RKO (cell line): ENCODE results near the gene SRGAP2C.
"Not testable (repeated sequence)": the region's sequence is repeated elsewhere in the genome, so short reads cannot be mapped to it uniquely, and the experiment has no call there.

Experiments
- DNase-seq: peaks from one replicate; pipeline ENCODE4 v3.0.0-alpha.2; 2016; ENCODE audit warnings: low spot score

The SRGAP2C gene

DNA sequence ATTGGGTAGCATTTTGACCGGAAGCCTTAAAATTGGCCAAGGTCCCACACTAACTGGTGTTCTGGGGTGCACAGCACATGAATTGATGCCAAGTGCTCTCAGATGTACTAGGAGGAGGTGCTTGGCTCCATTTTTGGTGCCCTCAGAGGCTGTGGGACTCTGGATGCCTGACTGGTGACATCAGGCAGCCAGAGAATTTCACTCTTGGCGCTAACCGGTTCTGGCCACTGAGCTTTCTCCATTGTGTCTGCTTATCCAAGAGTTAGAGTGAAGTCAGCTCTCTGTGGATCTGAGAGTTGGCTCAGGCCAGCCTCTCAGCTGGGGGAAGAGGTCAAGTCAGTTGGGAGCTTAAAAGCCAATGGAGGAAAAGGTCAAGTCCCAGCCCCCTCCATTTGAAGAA lies 200.4 kb downstream of the SRGAP2C start:
- DNase-seq: not testable (repeated sequence)

DNA sequence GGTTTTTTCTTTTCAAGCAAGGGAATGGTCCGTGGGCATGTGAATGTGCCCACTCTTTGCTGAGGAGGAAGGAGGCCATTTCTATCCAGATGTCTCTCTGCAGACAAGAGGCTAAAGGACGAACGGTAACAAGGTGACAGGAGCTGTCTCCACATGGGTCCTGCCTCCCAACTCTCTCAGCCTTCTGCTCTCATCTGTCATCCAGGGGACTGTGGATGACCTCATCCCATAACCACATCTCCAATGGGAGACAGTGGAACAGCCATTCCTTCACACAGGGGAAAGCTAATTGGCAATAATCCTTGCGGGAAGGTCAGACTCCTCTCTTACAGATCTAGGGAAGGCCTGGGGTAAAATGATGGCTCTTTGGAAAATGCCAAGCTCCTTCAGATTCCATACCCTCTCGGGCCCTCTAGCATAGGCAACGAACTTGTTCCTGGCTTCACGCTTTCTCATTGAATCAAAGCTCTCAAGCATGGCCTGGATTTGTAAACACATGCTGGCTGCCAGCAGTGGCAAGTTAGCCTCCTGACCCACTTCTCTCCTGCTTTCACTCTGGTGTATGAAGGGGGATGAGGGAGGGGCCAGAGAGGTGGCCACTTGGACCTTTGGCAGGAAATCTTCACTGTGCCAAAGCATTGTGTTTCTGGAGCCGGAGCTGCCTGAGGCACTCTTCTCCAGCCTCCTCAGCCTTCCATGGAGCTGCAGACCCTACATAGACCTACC lies 201.0 kb downstream of the SRGAP2C start:
- not testable (repeated sequence) for DNase-seq

DNA sequence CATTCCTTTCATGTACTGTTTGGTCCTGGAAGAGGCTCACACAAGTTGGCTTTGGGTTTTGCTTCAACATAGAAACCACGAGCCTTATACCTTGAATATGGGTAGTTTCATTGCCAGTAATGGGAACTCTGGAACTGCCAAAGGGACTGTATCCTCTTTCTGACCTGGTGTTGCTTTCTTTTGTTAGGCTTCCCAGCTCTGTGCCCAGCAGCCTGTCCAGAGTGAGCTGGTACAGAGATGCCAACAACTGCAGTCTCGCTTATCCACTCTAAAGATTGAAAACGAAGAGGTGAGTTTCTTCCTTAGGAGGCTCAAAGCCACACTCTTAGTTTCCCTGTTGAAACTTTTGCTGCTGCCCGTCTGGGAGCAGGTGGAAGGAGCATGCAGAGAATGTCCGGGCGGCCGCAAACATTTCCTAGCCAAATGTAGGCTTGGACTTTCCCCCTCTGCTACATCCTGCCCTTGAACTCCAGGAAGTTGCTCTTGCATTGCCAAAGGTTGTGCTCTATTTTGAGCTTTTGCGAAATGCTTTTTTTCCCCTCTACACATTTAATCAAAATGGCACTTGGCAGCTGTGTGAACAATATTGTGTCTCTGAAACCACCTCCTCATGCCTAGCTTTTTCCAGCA lies 201.7 kb downstream of the SRGAP2C start:
- not testable (repeated sequence) for DNase-seq

DNA sequence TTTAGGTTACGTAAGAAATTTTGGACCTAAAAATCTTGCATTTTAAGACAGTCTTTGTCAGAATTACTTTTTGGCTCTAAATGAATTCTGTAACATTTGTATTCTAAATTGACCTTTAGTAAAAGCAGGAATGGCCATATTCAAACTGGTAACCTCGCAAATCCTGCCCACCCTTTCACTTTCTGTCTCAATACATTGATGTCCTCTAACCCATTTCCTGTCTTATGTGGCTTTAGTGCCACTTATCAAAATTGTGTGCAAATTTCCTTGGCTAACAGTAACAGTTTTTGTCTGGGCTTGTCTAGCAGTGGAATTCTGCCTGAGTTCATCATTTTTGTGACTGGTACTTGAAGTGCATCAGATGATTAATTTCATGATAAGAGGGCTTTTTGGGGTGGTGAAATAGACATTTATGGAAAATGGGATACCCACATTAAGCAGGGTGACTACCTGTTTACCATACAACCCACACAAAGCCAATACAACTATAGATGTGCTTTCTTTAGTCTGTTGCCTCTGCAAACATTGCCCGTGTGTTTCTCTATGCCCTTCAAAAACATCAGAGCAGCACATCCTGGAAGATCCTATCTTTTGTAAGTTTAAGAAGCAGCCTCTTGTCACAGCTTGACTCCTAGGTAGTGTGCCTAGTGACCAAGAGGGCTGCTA lies 205.3 kb downstream of the SRGAP2C start:
- DNase-seq: not testable (repeated sequence)

DNA sequence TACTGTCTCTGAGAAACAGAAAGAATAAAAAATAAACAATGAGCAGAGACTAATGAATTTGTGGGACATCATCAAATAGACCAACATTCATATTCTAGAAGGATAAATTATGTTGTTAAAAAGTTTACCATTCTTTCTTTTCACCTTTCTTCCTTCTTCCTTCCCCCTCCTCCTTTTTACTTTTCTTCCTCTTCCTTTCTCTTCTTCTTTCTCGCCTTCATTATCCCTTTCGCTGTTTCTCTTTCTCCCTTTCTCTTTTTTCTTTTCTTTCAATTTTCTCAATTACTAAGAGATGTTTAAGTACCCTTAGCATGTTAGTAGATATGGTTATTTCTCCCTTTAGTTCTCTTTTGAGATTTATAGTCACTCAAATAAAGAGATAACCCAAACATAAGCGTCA lies 207.4 kb downstream of the SRGAP2C start:
- not testable (repeated sequence) for DNase-seq

DNA sequence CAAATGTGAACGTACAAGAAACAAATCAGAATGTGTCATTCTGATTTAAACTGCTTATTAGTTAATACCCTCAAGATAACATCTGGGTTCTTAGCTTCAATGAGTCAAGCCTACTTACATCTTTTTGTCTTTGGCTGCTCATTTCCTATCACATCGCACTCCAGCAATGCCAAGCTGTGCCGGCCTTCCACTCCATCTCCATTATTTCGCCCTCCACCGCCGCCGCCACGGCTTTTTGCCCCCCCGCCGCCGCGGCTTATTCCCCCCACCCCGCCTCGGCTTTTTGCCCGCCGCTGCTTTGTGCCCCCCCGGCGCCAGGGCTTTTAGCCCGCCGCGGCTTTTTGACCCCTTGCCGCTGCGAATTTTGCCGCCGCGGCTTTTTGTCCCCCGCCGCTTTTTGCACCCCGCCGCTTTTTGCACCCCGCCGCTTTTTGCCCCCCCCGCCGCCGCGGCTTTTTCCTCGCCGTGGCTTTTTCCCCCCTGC lies 211.0 kb downstream of the SRGAP2C start:
- DNase-seq: not testable (repeated sequence)

DNA sequence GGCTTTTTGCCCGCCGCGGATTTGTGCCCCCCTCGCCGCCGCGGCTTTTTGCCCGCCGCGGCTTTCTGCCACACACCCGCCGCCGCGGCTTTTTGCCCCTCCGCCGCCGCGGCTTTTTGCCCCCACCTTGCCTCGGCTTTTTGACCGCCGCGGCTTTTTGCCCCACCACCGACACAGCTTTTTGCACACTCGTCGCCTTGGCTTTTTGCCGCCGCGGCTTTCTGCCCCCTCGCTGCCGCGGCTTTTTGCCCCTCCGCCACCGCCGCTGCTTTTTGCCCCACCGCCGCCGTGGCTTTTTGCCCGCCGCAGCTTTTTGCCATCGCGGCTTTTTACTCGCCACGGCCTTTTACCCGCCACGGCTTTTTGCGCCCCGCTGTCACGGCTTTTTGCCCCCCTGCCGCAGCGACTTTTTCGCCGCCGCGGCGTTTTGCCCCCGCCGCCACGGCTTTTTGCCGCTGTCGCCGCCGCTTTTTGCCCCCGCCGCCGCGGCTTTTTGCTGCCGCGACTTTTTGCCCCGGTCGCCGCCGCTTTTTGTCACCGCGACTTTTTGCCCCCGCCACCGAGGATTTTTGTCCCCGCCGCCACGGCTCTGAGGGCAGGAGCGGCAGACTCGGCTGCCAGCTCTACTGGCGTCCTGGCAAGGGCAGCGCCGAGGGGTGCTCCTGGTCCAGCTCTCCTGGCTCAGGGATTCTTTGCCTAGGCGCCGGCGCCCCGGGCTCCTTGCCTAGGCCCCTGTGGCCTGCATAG lies 211.7 kb downstream of the SRGAP2C start:
- DNase-seq: not testable (repeated sequence)

DNA sequence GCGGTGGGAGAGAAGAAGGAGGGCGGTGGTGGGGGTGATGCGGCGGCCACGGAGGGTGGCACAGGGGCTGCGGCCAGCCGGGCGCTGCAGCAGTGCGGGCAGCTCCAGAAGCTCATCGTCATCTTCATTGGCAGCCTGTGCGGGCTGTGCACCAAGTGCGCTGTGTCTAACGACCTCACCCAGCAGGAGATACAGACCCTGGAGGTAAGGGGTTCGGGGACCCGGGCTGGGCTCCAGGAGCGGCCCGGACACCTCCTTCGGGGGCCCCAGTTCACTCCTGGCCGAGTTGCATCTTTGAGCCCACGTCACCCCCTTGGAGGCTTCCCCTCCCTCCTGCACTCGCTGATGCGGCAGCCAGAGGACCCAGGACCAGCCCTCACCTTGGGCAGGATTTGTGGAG lies 212.3 kb downstream of the SRGAP2C start:
- not testable (repeated sequence) for DNase-seq

DNA sequence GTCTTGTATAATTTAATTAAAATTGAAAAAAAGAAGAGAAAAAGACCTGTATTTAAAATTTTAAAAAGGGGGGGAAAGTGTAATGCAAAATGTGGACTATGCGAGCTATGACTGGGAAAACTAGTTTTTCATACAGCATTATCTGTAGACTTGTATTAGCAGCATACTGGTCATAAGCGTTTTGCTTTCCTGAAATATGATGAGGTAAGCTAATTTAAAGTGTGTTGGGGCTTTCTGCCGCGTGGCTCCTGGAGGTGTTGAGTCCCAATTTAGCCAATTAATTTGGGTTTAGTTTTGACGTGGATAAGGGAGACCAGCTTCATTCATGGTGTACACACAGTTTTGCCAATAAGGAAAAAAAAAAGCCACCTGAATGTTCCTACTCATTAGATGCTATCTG lies 214.4 kb downstream of the SRGAP2C start:
- DNase-seq: not testable (repeated sequence)

DNA sequence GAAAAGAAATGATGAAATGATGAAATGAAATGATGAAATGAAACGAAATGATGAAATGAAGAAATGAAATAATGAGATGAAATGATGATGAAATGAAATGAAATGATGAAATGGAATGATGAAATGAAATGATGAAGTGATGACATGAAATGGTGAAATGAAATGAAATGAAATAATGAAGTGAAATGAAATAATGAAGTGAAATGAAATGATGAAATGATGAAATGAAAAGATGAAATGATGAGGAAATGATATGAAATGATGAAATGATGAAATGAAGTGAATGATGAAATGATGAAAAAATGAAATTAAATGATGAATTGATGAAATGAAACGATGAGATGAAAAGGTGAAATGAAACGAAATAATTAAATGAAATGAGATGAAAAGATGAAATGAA lies 215.3 kb downstream of the SRGAP2C start:
- not testable (repeated sequence) for DNase-seq

DNA sequence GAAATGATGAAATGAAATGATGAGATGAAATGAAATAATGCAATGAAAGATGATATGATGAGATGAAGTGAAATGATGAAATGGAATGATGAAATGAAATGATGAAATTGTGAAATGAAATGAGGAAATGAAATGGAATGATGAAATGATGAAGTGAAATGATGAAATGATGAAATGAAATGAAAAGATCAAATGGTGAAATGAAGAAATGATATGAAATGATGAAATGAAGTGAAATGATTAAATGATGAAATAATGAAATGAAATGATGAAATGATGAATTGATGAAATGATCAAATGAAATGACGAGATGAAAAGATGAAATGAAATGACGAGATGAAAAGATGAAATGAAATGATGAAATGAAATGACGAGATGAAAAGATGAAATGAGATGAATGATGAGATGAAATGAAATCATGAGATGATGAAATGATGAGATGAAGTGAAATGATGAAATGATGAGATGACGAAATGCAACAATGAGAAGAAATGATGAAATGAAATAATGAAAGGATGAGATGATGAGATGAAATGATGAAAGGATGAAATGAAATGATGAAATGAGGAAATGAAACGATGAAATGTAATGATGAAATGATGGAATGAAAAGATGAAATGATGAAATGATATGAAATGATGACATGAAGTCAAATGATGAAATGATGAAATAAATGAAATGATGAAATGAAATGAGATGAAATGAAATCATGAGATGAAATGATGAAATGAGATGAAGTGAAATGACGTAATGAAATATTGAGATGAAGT lies 216.0 kb downstream of the SRGAP2C start:
- DNase-seq: not testable (repeated sequence)

DNA sequence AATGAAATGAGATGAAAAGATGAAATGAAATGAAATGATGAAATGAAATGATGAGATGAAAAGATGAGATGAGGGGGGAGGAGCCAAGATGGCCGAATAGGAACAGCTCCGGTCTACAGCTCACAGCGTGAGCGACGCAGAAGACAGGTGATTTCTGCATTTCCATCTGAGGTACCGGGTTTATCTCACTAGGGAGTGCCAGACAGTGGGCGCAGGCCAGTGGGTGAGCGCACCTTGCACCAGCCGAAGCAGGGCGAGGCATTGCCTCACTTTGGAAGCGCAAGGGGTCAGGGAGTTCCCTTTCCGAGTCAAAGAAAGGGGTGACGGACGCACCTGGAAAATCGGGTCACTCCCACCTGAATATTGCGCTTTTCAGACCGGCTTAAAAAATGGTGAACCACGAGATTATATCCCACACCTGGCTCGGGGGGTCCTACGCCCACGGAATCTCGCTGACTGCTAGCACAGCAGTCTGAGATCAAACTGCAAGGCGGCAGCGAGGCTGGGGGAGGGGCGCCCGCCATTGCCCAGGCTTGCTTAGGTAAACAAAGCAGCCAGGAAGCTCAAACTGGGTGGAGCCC lies 216.7 kb downstream of the SRGAP2C start:
- DNase-seq: not testable (repeated sequence)

DNA sequence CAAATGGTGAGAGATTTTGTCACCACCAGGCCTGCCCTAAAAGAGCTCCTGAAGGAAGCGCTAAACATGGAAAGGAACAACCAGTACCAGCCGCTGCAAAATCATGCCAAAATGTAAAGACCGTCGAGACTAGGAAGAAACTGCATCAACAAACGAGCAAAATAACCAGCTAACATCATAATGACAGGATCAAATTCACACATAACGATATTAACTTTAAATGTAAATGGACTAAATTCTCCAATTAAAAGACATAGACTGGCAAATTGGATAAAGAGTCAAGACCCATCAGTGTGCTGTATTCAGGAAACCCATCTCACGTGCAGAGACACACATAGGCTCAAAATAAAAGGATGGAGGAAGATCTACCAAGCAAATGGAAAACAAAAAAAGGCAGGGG lies 218.5 kb downstream of the SRGAP2C start:
- not testable (repeated sequence) for DNase-seq

DNA sequence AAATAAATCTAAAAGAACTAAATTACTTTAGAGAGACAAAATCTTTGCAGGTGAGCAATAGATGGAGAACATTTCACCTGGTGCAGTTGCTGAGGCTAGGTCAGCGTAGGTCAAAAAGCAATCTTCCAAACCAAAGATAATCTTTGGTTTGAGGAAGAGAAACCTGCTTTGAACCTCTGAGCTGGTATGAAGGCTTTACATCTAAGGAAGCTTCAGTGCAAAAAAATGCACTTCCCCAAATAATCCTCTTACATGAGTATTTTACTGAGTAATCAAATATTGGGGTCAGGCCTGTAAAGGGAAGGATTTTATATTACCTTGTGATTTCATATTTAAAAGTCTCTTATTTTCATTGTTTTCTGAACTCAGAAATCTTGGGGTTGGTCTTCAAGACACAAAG lies 223.6 kb downstream of the SRGAP2C start:
- no peak for DNase-seq

DNA sequence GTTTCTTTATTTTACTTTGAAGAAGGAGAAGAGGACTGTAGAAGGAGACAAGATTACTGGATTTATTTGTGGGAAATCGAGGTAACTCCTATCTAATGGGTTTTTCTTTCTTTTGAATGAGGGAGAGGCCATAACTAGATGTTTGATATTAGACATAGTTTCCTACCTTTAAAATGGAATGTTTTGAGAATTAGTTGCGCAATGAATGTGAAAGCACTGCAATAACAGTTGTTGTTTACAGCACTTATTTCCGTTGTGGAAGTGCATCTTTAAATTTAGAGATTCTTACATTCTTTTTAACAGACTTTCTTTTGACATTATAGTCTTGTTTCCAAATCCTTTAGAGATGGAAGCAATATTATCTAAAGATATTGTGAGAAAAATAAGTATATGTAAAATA lies 229.0 kb downstream of the SRGAP2C start:
- DNase-seq: no peak

DNA sequence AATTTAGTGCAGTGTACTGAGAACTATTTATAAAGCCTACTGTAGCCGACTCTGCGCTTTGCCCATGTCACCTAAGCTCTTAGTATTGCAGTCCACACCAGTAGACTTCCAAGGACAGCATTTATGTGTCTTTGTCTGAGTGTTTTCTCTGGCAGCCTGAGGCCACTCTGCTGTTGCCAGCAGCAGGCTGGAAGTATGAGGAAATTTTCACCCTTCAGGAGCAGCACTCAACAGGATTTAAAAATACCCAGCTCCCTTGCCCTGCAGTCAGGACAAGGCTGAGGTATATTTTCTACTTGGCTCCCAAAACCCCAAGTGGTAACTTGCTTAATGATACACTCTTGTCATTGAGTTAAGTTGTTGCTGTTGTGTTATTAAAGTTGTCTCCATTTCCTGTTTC lies 230.1 kb downstream of the SRGAP2C start:
- no peak for DNase-seq

DNA sequence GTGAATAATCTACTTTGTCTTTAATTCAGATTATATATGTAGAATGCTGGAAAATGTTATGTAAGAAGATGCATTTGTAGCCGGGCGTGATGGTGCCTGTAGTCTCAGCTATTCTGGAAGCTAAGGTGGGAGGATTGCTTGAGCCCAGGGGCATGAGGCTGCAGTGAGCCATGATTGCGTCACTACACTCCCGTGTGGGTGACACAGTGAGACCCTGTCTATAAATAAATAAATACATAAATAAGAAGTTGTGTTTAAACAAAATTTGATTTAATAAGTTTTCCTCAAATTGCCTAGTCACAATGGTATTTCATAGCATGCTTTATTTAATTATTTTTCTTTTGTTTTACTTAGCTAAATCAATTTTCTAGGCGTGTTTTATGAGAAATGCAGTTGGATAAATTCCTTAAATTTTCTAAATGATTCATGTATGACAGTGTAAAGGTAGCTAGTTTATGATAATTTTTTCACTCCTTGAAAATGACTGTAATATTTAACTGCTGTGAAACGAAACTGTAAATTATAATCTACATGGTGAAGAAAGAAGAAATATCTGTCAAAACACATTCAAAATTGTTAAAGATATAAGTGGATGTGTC lies 232.6 kb downstream of the SRGAP2C start:
- peak; percentile 18 for DNase-seq

DNA sequence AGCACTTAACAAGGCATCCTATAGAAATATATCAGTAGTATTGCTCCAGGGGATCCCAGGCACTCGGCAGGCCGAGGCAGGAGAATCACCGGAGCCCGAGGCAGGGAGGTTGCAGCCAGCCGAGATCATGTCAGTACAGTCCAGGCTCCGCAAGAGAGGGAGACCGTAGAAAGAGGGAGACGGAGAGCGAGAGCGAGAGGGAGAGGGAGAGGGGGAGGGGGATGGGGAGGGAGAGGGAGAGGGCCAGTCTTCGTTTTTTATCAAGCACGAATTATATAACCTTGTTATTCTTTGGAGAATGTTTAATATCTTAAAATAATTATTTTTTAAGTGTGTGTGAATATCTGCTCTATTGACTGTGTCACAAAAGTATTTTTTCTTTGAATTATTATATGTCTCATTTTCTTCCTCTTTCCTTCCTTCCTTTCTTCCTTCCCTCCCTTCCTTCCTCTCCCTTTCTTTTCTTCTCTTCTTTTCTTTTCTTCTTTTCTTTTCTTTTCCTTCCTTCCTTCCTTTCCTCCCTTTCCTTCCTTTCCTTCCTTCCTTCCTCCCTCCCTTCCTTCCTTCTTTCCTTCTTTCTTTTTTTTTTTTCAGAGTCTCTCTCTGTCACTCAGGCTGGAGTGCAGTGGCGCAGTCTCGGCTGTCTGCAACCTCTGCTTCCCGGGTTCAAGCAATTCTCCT lies 233.7 kb downstream of the SRGAP2C start:
- no peak for DNase-seq

DNA sequence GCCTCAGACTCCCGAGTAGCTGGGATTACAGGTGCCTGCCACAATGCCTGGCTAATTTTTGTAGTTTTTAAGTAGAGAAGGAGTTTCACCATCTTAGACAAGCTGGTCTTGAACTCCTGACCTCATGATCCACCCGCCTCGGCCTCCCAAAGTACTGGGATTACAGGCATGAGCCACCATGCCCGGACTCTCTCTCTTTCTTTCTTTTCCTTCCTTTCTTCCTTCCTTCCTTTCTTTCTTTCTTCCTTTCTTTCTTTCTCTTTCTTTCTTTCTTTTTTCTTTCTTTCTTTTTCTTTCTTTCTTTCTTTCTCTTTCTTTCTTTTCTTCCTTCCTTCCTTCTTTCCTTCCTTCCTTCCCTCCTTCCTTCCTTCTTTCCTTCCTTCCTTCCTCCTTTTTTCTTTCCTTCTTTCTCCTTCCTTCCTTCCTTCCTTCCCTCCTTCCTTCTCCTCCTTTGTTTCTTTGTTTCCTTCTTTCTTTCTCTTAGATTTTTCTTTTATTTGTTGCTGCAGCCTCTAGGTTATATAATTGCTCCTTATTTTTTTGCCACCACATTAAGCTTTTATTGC lies 234.4 kb downstream of the SRGAP2C start:
- DNase-seq: not testable (repeated sequence)

DNA sequence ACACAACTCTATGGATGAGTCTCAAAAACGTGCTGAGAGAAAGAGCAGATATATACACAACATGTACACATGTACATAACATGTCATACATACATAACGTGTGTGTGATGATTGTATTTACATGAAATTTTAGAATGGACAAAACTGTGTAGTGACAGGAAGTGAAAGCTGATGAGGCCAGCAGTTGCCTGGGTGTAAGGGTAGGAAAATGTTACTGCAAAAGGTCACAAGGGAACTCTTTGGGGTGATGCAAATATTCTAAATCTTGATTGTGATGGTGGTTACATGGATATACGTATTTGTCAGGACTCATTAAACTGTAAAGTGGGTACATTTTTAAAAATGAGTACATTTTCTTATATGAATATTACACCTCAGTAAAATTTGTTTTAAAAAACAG lies 236.7 kb downstream of the SRGAP2C start:
- not testable (repeated sequence) for DNase-seq
